Stimulated activated naive B cell treated with anti-CD40 and anti-IgM and Interleukin-4, amounts not matched to agents 10 μg/mL and 1 μg/mL and 100 μg/mL, for 72 hours (primary cell): Measurements from ENCODE around the gene MYO9B.
"Not testable (repeated sequence)": the region's sequence is repeated elsewhere in the genome, so short reads cannot be mapped to it uniquely, and the experiment has no call there.

Experiments used
- ATAC-seq, 2 donors: fragments of 150-1000 bp; cut with Tn5 transposase; replicated peaks; 2 replicates each; pipeline ENCODE4 v1.10.0; 2021; ENCODE audit warnings: moderate library complexity in 1 of 2
- DNase-seq: peaks from one replicate; pipeline ENCODE4 v3.0.0; 2021
- H3K27ac Mint-ChIP-seq: one replicate; pipeline ENCODE4 v1.8.0; 2022; ENCODE audit warnings: mild to moderate bottlenecking, mixed read lengths
- H3K27me3 Mint-ChIP-seq, 2 donors: one replicate each; pipeline ENCODE4 v1.8.0; 2022; ENCODE audit warnings: mixed read lengths in 2 of 2
- H3K36me3 Mint-ChIP-seq, 2 donors: one replicate each; pipeline ENCODE4 v1.8.0; 2022; ENCODE audit warnings: mixed read lengths in 2 of 2, mild to moderate bottlenecking in 1 of 2
- H3K4me1 Mint-ChIP-seq, 2 donors: one replicate each; pipeline ENCODE4 v1.8.0; 2022; ENCODE audit warnings: mixed read lengths in 2 of 2, mild to moderate bottlenecking in 1 of 2
- H3K4me3 Mint-ChIP-seq, 2 donors: one replicate each; pipeline ENCODE4 v1.8.0; 2022; ENCODE audit warnings: mild to moderate bottlenecking in 2 of 2, mixed read lengths in 2 of 2, moderate library complexity in 1 of 2
- H3K9me3 Mint-ChIP-seq, 2 donors: one replicate each; pipeline ENCODE4 v1.8.0; 2022; ENCODE audit warnings: mixed read lengths in 2 of 2, mild to moderate bottlenecking in 1 of 2

The MYO9B gene

GRCh38 chr19:17088552-17088951 is 13.0 kb downstream of the MYO9B start:
- DNase-seq = no peak
- H3K36me3 Mint-ChIP-seq = peaks cover 22 to 49% of the 10 kb centered on the region in 2 donors
- peaks cover 44 to 64% of the 10 kb centered on the region in 2 donors for H3K4me1 Mint-ChIP-seq
- ATAC-seq = no peak
- H3K27me3 Mint-ChIP-seq = no peaks in the 10 kb centered on the region
- H3K27ac Mint-ChIP-seq = no peak overlapping the region
- no peak overlapping the region for H3K4me3 Mint-ChIP-seq
- peaks cover 3 to 5% of the 10 kb centered on the region in 2 donors for H3K9me3 Mint-ChIP-seq

- H3K9me3 Mint-ChIP-seq = peaks cover 3 to 5% of the 10 kb centered on the region in 2 donors
- peak; percentile 58 for DNase-seq
- peak overlapping the region; percentile 92 for H3K27ac Mint-ChIP-seq
- peaks cover 24 to 54% of the 10 kb centered on the region in 2 donors for H3K36me3 Mint-ChIP-seq
- H3K4me3 Mint-ChIP-seq = peak overlapping the region; percentile 51 to 60
- no peaks in the 10 kb centered on the region for H3K27me3 Mint-ChIP-seq
- ATAC-seq = peak; percentile 88 to 90
- peaks cover 38 to 71% of the 10 kb centered on the region in 2 donors for H3K4me1 Mint-ChIP-seq
Measured at GRCh38 chr19:17090583-17090982, 15.0 kb downstream of the MYO9B start.

- no peaks in the 10 kb centered on the region for H3K27me3 Mint-ChIP-seq
- peaks cover 26 to 52% of the 10 kb centered on the region in 2 donors for H3K36me3 Mint-ChIP-seq
- ATAC-seq (peak; percentile 78 to 81), DNase-seq (no peak)
- peaks cover 3 to 5% of the 10 kb centered on the region in 2 donors for H3K9me3 Mint-ChIP-seq
- H3K27ac Mint-ChIP-seq = peak overlapping the region; percentile 90
- H3K4me1 Mint-ChIP-seq = peaks cover 39 to 69% of the 10 kb centered on the region in 2 donors
- peak overlapping the region; percentile 10 to 31 for H3K4me3 Mint-ChIP-seq
Measured at GRCh38 chr19:17091758-17092333, 16.3 kb downstream of the MYO9B start.

GRCh38 chr19:17092696-17093095 is 17.1 kb downstream of the MYO9B start:
- H3K4me3 Mint-ChIP-seq = no peak overlapping the region
- peaks cover 20 to 44% of the 10 kb centered on the region in 2 donors for H3K36me3 Mint-ChIP-seq
- DNase-seq (no peak), ATAC-seq (no peak)
- H3K27me3 Mint-ChIP-seq = no peaks in the 10 kb centered on the region
- no peak overlapping the region for H3K27ac Mint-ChIP-seq
- peaks cover 3 to 5% of the 10 kb centered on the region in 2 donors for H3K9me3 Mint-ChIP-seq
- H3K4me1 Mint-ChIP-seq = peaks cover 37 to 68% of the 10 kb centered on the region in 2 donors

- H3K4me3 Mint-ChIP-seq, H3K9me3 Mint-ChIP-seq, ATAC-seq, DNase-seq, H3K27me3 Mint-ChIP-seq: not testable (repeated sequence)
- Mint-ChIP-seq H3K27ac (peak overlapping the region; percentile 62), H3K4me1 (peaks cover 31 to 64% of the 10 kb centered on the region in 2 donors), H3K36me3 (peaks cover 18 to 44% of the 10 kb centered on the region in 2 donors)
Measured at GRCh38 chr19:17094694-17095093, 19.1 kb downstream of the MYO9B start.

GRCh38 chr19:17095141-17095919 is 19.8 kb downstream of the MYO9B start:
- DNase-seq (no peak), ATAC-seq (no peak)
- Mint-ChIP-seq H3K4me1 (peaks cover 29 to 60% of the 10 kb centered on the region in 2 donors), H3K4me3 (no peak overlapping the region), H3K27me3 (no peaks in the 10 kb centered on the region), H3K9me3 (peaks cover 3 to 5% of the 10 kb centered on the region in 2 donors), H3K36me3 (peaks cover 16 to 41% of the 10 kb centered on the region in 2 donors), H3K27ac (peak overlapping the region; percentile 62)

GRCh38 chr19:17097593-17098126 is 22.1 kb downstream of the MYO9B start:
- H3K27me3 Mint-ChIP-seq = no peaks in the 10 kb centered on the region
- DNase-seq (no peak), ATAC-seq (no peak)
- peak overlapping the region; percentile 75 for H3K27ac Mint-ChIP-seq
- H3K9me3 Mint-ChIP-seq = no peaks in the 10 kb centered on the region
- peaks cover 25 to 51% of the 10 kb centered on the region in 2 donors for H3K36me3 Mint-ChIP-seq
- no peak overlapping the region for H3K4me3 Mint-ChIP-seq
- H3K4me1 Mint-ChIP-seq = peaks cover 26 to 54% of the 10 kb centered on the region in 2 donors

GRCh38 chr19:17098326-17098725 is 22.7 kb downstream of the MYO9B start:
- peak overlapping the region; percentile 0 for H3K27ac Mint-ChIP-seq
- H3K4me1 Mint-ChIP-seq = peaks cover 29 to 60% of the 10 kb centered on the region in 2 donors

GRCh38 chr19:17101686-17102628 is 26.4 kb downstream of the MYO9B start:
- Mint-ChIP-seq H3K4me1 (peaks cover 43 to 72% of the 10 kb centered on the region in 2 donors), H3K36me3 (peaks cover 42 to 62% of the 10 kb centered on the region in 2 donors), H3K27ac (peak overlapping the region; percentile 20), H3K27me3 (no peaks in the 10 kb centered on the region), H3K9me3 (peaks cover 0 to 3% of the 10 kb centered on the region in 2 donors), H3K4me3 (peak overlapping the region in 1 of 2 donors; percentile 10)
- DNase-seq (no peak), ATAC-seq (no peak)

More at GRCh38 chr19:17098326-17098725, 22.7 kb downstream of the MYO9B start:
- Mint-ChIP-seq H3K4me3 (no peak overlapping the region), H3K9me3 (peaks cover 0 to 3% of the 10 kb centered on the region in 2 donors), H3K27me3 (no peaks in the 10 kb centered on the region), H3K36me3 (peaks cover 31 to 57% of the 10 kb centered on the region in 2 donors)
- ATAC-seq (no peak), DNase-seq (no peak)

- no peak overlapping the region for H3K4me3 Mint-ChIP-seq
- peaks cover 52 to 76% of the 10 kb centered on the region in 2 donors for H3K4me1 Mint-ChIP-seq
- ATAC-seq (no peak), DNase-seq (no peak)
- H3K36me3 Mint-ChIP-seq = peaks cover 52 to 70% of the 10 kb centered on the region in 2 donors
- peak overlapping the region; percentile 48 for H3K27ac Mint-ChIP-seq
- no peaks in the 10 kb centered on the region for H3K27me3 Mint-ChIP-seq
- H3K9me3 Mint-ChIP-seq = peaks cover 0 to 3% of the 10 kb centered on the region in 2 donors
Measured at GRCh38 chr19:17103177-17103576, 27.6 kb downstream of the MYO9B start.

GRCh38 chr19:17104679-17105078 is 29.1 kb downstream of the MYO9B start:
- DNase-seq (no peak), ATAC-seq (no peak)
- H3K36me3 Mint-ChIP-seq = peaks cover 61 to 67% of the 10 kb centered on the region in 2 donors
- H3K4me3 Mint-ChIP-seq = peak overlapping the region; percentile 22 to 52
- H3K4me1 Mint-ChIP-seq = peaks cover 55 to 82% of the 10 kb centered on the region in 2 donors
- H3K27me3 Mint-ChIP-seq = no peaks in the 10 kb centered on the region
- H3K9me3 Mint-ChIP-seq = peaks cover 0 to 3% of the 10 kb centered on the region in 2 donors
- peak overlapping the region; percentile 84 for H3K27ac Mint-ChIP-seq

- ATAC-seq (peak; percentile 24 to 39), DNase-seq (no peak)
- peaks cover 0 to 3% of the 10 kb centered on the region in 2 donors for H3K9me3 Mint-ChIP-seq
- no peak overlapping the region for H3K27ac Mint-ChIP-seq
- peak overlapping the region; percentile 27 to 40 for H3K4me3 Mint-ChIP-seq
- peaks cover 62 to 87% of the 10 kb centered on the region in 2 donors for H3K4me1 Mint-ChIP-seq
- peaks cover 67 to 73% of the 10 kb centered on the region in 2 donors for H3K36me3 Mint-ChIP-seq
- no peaks in the 10 kb centered on the region for H3K27me3 Mint-ChIP-seq
Measured at GRCh38 chr19:17105556-17105955, 30.0 kb downstream of the MYO9B start.

- not testable (repeated sequence) for ATAC-seq, DNase-seq, H3K4me3 Mint-ChIP-seq, H3K27me3 Mint-ChIP-seq, H3K9me3 Mint-ChIP-seq, H3K27ac Mint-ChIP-seq
- peaks cover 70 to 71% of the 10 kb centered on the region in 2 donors for H3K36me3 Mint-ChIP-seq
- H3K4me1 Mint-ChIP-seq = peaks cover 67 to 93% of the 10 kb centered on the region in 2 donors
Measured at GRCh38 chr19:17106964-17107363, 31.4 kb downstream of the MYO9B start.
